Measurements from ENCODE around the gene EFHC1. TPM values are rescaled to one million over a fixed set of nuclear protein-coding genes. Genes with fewer than 3 reads are reported as not detected.

EFHC1 gene
- total and polyA plus RNA-seq, 10 donors, result 9.3 to 40.3 (median 16.8) TPM

- 65 to 78% (median 76%) methylated on average over 5 of the region's 5 CpGs for WGBS, 5 donors
These were observed 115.7 kb downstream of the EFHC1 start for GRCh38 chr6:52535711-52536423.

GRCh38 chr6:52536424-52536916 lies 116.3 kb downstream of the EFHC1 start:
- intact Hi-C loops (cut with DNase I; ENCODE audit: low total_unique reads), result no loop called here
- Histone ChIP-seq H3K4me3 (no peak overlapping the region), H3K27ac (peak overlapping the region in 4 of 8 donors; percentile 5 to 73 (median 36)), H3K36me3 (peaks cover 0 to 32% (median 12%) of the 10 kb centered on the region in 6 donors), H3K9me3 (no peaks in the 10 kb centered on the region), H3K4me1 (peaks cover 6 to 69% (median 31%) of the 10 kb centered on the region in 6 donors), H3K27me3 (replicated peaks in 1 of 7) (no peaks in the 10 kb centered on the region)
- DNase-seq, result no peak
- no peak for TF ChIP-seq POLR2A (IDR thresholded peaks at IDR 0.05)
- peak in 1 of 3 donors; percentile 52 for TF ChIP-seq POLR2AphosphoS5 (IDR thresholded peaks at IDR 0.05)
- TF ChIP-seq CTCF (IDR thresholded peaks at IDR 0.05 in 8 of 11, conservative IDR thresholded peaks at IDR 0.05 in 3 of 11), result no peak
- 80 to 90% (median 88%) methylated on average over 6 of the region's 6 CpGs for WGBS, 5 donors

More at GRCh38 chr6:52535711-52536423, 115.7 kb downstream of the EFHC1 start:
- H3K4me1 ChIP-seq, result peaks cover 6 to 63% (median 31%) of the 10 kb centered on the region in 6 donors
- H3K9me3 ChIP-seq, result no peaks in the 10 kb centered on the region
- intact Hi-C loops (cut with DNase I; ENCODE audit: low total_unique reads), result no loop called here
- TF ChIP-seq CTCF (IDR thresholded peaks at IDR 0.05 in 8 of 11, conservative IDR thresholded peaks at IDR 0.05 in 3 of 11), result no peak
- no peak overlapping the region for H3K4me3 ChIP-seq
- H3K27ac ChIP-seq, result peak overlapping the region in 3 of 8 donors; percentile 24 to 73 (median 36)
- H3K27me3 ChIP-seq (replicated peaks in 1 of 7), result no peaks in the 10 kb centered on the region
- DNase-seq, result no peak
- peaks cover 0 to 32% (median 12%) of the 10 kb centered on the region in 6 donors for H3K36me3 ChIP-seq

DNA sequence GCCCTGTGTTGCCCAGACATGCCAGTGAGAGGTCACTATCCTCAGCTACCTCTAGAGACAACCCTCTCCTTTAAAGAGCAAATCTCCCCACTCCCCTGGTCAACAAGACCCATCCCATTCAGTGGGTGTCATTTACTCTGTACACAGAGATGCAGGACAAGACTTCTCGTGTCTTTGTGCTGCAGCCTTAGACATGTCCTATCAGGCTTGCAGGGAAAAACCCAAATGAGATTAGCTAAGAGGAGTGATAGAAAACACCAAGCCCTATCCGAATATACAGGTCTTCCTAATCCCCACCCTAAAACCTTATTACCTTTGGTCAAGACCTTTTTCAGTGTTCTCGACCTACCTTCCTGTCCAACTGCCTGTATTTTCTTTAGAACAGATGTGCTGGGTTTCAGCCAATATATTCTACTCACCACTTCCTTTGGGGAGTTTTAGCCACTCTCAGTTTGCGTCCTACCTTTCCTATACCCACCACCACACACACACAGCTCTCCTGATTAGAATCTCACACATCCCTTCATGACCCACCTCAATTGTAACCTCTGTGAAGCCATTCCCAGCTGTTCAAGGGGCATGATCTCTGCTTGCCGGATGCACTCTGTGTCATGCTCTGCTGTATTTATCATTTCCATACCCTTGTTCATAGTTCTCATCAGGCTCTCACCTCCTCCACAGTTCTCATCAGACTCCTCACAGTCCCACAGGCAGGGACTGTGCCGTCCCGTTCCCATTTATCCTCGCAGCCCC lies 117.0 kb downstream of the EFHC1 start:
- TF ChIP-seq POLR2A (IDR thresholded peaks at IDR 0.05) (no peak), POLR2AphosphoS5 (IDR thresholded peaks at IDR 0.05) (no peak), CTCF (IDR thresholded peaks at IDR 0.05 in 8 of 11, conservative IDR thresholded peaks at IDR 0.05 in 3 of 11) (no peak)
- no peak for DNase-seq
- Histone ChIP-seq H3K4me3 (no peak overlapping the region), H3K9me3 (no peaks in the 10 kb centered on the region), H3K4me1 (peaks cover 6 to 76% (median 31%) of the 10 kb centered on the region in 6 donors), H3K27me3 (replicated peaks in 1 of 7) (no peaks in the 10 kb centered on the region), H3K36me3 (peaks cover 0 to 32% (median 12%) of the 10 kb centered on the region in 6 donors), H3K27ac (peak overlapping the region in 6 of 8 donors; percentile 5 to 73 (median 52))
- intact Hi-C loops (cut with DNase I; ENCODE audit: low total_unique reads), result no loop called here
- WGBS, 5 donors, result 46 to 55% (median 50%) methylated on average over 8 of the region's 8 CpGs
